H7 (cell line): ENCODE results near the gene CLHC1. TPM values are rescaled to one million over a fixed set of nuclear protein-coding genes. Genes with fewer than 3 reads are reported as not detected.

Source experiments
- DNase-seq: peaks from one replicate; pipeline ENCODE4 v3.0.0; 2012
- H3K27me3 ChIP-seq: 2 replicates; pipeline ENCODE4 v1.6.0; 2011; ENCODE audit warnings: mild to moderate bottlenecking, low read length; ENCODE audit not compliant: control insufficient read depth, insufficient read depth
- H3K36me3 ChIP-seq: replicated peaks from 2 replicates; pipeline ENCODE4 v1.5.1; 2011; ENCODE audit warnings: low read length; ENCODE audit not compliant: control insufficient read depth, insufficient read depth
- H3K4me3 ChIP-seq: 2 replicates; pipeline ENCODE4 v1.5.1; 2011; ENCODE audit warnings: low read depth, mild to moderate bottlenecking, control low read depth, low read length, moderate library complexity; ENCODE audit not compliant: insufficient read depth
- total RNA-seq: library from RNA; depleted of rRNA; stranded (reverse); fragments of >200 nt; shearing (Covaris generic); gene quantifications from 2 replicates; pipeline ENCODE4 v1.2.3, GENCODE V29; 2014

The CLHC1 gene
- total RNA-seq, 1 experiment from 2014 or later = 4.7 TPM

DNA sequence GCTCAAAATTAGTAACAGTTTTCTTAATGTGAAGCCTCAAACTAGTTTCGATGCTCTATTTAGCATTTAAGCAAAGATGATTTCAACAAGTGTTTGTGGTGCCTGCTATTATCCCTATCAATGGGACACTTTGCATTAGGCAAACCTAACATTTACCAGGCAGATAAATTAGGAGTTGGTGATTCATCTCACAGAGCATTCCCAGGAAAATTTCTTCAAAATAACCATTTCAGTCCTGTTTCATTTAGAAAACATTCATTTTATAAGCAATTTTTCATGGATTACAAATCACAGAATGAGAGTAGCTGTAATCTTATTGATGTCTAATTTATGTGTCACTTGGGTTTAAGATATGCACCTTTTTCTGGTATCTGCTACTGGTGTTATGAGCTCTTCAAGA is 62.7 kb downstream of the CLHC1 start:
- H3K36me3 ChIP-seq = no peaks in the 10 kb centered on the region
- no peaks in the 10 kb centered on the region for H3K27me3 ChIP-seq
- no peak overlapping the region for H3K4me3 ChIP-seq
- no peak for DNase-seq

DNA sequence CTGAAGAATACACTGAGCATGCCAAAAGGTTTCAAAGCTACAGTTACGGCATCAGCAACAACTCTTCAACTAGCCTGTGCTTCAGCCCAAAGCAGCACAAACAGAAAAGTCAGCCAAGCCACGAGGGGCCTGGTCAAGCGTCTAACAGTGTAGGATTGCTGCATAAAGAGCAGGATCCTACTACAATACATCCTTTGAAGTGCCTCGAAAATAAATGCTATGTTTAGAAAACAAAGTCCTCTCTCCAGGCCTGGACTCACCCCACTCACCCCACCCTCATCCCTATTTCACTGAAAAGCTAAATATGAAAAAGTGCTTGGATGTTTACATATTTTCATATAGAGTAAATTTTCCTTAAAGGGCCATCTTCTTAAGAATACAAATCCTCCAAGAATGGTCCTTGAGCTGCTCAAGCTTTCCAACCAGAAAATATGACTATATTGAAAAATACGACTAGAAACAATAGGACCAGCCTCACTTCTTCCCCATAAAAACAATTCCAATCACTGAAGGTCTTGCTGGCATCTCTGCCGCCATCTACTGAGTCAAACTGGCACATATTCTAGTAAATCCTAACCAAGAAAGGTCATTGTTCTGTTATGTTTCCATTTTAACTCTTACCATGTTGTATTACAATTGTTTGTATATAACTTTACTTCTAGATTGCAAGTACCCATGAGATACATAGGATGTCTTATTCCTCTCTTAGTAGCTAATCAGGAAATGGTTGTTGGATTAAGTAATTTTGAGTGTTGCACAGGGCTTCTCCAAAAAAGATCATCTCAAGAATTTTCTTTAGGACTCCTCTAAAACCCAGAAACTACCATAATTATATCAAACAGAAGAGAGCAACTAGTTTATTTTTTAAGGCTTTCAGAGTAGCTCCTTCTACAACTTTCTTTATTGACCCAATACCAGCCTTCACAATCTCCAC is 63.6 kb downstream of the CLHC1 start:
- H3K27me3 ChIP-seq = no peaks in the 10 kb centered on the region
- H3K36me3 ChIP-seq = no peaks in the 10 kb centered on the region
- H3K4me3 ChIP-seq = no peak overlapping the region
- peak; percentile 30 for DNase-seq

DNA sequence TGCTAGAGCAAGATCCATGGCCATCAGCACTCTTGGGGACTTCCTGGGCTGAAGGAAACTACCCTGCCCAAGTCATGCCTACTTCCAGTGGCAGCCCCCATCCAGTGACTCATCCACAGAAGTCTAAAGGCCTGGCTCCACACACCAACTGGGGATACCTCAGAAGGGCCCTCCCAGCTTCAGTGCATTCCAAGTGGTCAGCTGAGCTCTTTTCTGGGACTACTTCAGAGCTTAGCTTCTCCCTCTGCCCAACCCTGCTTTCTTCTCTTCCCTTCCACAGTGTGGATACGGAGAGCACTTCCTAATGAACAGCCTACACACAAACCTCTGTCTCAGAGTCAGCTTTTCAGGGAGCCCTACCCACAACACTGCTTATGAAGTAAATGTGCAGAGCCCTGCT is 66.5 kb downstream of the CLHC1 start:
- H3K27me3 ChIP-seq = no peaks in the 10 kb centered on the region
- no peaks in the 10 kb centered on the region for H3K36me3 ChIP-seq
- DNase-seq = no peak
- H3K4me3 ChIP-seq = no peak overlapping the region

DNA sequence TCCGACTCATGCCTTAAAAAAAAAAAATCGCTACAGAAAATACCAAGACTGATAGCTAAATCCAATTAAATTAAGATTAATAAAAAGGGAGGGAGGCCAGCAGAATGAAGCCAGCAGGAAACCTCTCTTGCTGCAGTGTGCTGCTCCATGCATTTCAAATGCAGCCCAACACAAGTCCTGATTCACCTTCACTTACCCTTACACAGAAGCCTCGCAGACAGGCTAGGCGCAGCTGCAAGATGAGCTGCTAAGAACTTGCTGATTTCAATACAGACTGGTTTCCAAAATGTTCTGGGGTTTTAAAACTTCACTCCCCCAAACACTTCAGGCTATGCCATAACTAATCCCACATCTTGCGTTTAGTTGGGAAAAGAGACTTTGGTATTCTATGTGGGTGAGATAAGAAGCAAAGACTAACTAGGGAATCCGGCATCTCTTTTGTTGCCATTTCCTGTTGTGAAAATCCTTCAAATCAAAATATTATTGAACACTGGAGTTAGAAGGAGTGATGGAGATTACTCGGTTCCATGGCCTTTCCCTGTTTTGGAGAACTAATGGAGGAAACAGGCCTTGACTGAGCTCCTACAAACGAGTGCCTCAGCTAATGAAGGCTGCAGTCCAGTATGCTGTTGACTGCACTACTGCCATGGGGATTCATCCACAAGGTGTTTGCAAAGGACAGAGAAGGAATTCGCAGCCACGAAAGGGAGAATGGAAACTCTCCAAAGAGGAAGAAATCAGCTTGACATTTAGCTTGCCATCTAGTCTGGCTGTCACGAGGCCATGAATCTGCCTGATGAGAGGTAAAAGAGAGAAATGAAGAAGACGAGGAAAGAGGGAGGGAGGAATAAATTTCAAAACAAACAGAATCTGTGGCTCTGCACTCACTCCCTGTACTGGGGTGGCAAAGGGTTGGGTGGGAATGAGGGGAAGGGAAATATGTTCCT is 67.3 kb downstream of the CLHC1 start:
- Histone ChIP-seq H3K27me3 (no peaks in the 10 kb centered on the region), H3K36me3 (no peaks in the 10 kb centered on the region), H3K4me3 (no peak overlapping the region)
- no peak for DNase-seq

DNA sequence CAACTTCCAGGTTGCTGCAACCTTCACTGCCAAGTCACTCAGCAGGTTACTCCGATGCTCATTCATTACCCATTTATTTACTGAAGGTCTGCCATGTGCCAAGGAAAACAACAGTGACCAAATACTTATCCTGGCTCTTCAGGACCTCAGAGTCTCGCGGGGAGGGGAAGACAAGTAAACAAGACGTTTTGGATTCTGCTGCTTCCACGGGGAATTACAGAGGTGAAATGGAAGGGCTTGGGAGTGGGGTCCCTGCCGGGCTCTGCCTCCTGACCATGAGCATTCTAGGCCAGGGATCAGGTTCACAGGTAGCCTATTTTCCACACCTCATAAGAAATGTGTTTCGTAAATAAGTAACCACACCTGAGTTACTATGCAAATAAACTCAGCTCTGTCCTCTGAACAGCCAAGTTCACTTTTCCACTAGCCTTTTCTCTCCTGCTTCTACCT is 68.1 kb downstream of the CLHC1 start:
- Histone ChIP-seq H3K36me3 (no peaks in the 10 kb centered on the region), H3K27me3 (no peaks in the 10 kb centered on the region), H3K4me3 (no peak overlapping the region)
- no peak for DNase-seq

DNA sequence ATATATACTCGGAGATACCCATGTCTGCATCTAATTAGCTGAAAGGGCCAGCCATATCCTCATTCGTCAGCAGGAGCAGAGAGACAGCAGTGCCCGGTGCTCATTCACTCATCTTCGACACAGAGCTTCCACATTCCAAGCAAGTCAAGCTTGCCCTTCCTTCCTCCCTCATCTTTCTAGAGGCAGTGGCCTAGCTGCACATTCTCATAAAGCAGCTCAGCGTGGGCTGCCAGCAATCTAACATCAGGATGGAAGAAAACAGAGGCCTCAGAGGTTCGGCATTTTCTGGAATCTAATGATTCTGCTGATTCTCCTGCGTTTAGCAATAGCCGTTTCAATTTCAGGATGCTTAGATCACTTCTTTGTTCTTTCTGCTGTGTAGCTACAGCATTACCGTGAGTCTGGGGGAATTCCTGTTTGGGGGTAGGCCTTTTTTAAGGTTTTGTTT is 68.8 kb downstream of the CLHC1 start:
- no peak for DNase-seq
- Histone ChIP-seq H3K27me3 (no peaks in the 10 kb centered on the region), H3K36me3 (no peaks in the 10 kb centered on the region), H3K4me3 (no peak overlapping the region)

DNA sequence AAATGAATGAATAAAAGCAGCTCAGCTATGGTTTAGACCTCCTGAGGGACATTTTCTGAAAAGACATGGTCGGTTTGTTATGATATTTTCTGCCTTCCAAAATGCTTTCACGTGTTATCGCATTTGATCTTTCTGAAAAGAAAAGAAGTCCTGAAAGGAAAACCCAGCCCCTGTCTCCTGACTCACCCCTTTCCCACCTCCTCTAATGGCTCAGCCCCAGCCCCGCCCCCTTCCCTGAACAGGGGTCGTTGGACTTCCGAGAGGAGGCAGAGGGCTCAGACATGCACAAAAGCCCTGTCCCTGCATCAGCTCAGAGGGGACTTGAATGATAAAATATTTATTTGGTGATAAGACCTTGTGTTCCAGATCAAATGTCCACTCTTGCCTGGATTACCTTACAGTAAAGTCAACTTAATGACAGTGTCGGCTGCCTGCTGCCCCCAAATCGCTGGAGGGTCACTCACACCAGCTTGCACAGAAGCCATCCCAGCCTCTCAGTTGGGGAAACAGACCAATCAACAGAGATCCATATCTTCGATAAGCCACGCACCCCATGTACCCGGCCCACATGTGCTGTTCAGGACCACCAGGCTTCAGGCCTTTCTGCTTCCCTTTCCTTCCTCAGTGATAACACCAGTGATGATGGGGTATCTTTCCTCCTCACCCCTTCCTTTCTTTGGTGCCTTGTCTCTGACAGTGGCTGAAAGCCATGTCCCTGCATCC is 69.6 kb downstream of the CLHC1 start:
- Histone ChIP-seq H3K27me3 (no peaks in the 10 kb centered on the region), H3K36me3 (no peaks in the 10 kb centered on the region), H3K4me3 (no peak overlapping the region)
- peak; percentile 32 for DNase-seq

DNA sequence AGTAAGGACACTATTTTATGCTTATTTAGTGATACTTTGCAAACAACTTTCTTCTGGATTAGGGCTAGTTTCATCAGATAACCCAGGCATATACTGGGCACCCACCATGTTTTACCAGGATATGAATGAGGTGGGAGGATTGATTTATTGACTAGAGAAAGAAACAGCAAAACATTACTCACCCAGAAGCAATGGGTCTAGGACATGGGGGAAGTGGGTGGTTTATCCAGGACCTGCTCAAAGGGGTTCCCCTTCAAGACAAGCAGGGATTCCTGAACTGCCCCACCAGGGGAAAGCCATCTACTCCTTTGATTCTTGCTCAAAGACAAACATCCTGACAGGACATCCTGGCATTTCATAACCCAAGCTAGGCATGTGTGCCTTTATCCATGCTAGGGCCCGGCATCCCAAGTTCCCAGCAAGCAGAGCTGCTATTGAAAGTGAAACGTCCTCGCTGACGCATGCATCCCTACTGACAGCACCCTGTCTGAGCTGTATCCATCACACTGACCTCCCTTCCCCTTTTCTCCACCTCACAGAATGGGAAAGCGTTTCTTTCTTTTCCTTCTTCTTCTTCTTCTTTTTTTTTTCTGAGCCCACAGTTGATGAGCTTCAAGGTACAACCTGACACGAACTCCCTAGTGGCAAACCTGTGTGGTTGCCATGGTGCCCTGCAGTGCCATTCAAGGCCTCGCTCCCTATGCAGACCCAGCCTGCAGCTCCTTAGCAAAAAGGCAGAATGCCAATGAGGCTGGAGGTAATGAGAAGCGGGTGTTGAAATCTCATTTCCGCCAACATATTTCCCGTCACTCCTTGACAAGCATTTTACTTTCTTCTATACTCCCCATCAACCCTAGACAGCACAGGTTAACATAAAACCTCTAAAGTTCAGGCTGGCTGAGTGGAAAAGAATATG is 70.5 kb downstream of the CLHC1 start:
- DNase-seq = no peak
- no peak overlapping the region for H3K4me3 ChIP-seq
- H3K27me3 ChIP-seq = no peaks in the 10 kb centered on the region
- no peaks in the 10 kb centered on the region for H3K36me3 ChIP-seq

DNA sequence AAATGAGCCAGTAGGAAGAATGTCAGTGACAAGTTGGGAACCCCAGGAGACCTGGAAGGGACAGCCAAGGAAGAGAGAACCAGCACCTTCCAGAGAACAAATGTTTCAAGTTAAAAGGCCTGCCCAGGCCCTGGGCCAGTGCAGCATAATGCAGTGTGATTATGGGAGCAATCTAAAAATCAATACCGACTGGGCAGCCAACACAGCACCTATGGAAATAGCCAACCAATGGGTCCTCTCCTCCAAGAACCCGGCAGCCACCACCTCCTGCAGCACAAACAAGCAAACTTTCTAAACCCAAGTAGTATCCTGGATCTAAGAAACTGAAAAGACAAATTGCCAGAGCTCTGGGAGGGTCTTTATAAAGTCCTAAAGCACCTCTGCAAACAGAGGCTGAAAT is 71.7 kb downstream of the CLHC1 start:
- no peak for DNase-seq
- H3K27me3 ChIP-seq = no peaks in the 10 kb centered on the region
- H3K36me3 ChIP-seq = no peaks in the 10 kb centered on the region
- H3K4me3 ChIP-seq = no peak overlapping the region

DNA sequence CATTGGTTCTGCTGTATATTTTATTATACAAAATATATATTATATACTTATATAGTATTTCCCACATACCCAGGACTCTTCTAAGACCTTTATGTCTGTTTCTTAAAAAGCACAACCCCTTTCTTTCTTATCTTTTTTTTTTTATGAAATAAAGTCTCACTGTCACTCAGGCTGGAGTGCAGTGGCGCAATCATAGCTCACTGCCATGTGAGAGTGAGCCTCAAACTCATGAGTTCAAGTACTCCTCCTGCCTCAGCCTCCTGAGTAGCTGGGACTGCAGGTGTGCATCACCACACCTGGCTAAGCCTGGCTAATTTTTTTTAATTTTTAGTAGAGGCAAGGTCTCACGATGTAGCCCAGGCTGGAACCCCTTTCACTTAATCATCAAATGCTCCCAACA is 72.3 kb downstream of the CLHC1 start:
- no peaks in the 10 kb centered on the region for H3K27me3 ChIP-seq
- DNase-seq = no peak
- H3K4me3 ChIP-seq = no peak overlapping the region
- no peaks in the 10 kb centered on the region for H3K36me3 ChIP-seq

DNA sequence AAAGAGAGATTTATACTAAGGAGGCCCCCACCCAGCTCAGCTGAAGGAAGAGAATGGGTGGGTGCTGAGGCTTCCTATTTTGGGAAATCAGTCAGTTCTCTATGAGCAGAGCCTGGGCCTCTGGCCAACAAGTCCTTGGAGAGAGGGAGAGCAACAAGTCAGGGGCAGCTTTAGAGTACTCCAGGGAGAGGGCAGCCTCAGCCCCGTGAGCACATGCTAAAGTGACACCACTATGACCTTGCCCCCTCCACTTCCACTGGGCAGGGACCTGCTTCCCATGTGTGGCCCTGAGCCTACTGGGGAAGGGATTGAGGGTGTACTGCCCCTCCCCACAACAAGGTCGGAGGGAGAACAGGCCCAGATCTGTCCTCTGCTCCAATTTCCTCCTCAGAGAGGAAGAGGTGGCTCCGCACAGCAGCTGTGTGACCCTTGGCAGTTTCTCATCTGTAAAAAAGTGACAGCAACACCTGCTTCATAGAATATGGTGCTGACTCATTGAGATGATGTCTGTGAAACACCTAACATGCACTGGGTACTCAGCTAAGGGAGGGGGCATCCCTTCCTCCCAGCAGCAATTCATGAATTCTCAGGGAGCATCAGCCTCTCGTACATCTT is 72.9 kb downstream of the CLHC1 start:
- H3K4me3 ChIP-seq = no peak overlapping the region
- H3K36me3 ChIP-seq = no peaks in the 10 kb centered on the region
- H3K27me3 ChIP-seq = no peaks in the 10 kb centered on the region
- DNase-seq = no peak

DNA sequence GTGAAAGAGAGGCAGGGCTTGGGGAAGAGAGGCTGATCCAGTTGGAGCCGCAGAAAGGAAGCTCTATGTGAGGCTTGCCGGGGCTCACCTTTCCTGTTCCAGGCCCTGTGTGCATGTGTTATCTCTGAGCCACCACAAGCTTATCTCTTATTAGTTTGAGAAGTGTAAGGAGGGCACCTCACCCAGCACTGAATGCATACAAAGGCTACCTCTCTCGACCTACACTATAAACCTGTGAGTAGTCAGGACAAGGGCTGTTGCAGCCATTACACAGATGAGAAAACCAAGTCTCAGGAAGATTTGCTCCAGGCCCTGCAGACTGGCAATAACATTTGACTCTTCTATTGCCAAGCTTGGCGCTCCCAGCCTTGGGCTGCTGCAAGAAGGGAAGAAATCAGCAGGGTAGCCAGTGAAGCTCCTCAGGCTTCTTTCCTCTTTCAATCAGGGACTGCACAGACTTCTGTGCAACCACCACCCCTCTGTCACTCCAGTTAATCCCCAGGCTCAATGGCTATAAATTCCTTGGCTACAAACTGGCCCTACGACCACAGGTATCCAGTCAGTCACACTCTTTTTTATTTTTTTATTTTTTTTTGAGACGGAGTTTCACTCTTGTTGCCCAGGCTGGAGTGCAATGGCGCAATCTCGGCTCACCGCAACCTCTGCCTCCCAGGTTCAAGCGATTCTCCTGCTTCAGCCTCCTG is 73.8 kb downstream of the CLHC1 start:
- Histone ChIP-seq H3K36me3 (no peaks in the 10 kb centered on the region), H3K27me3 (no peaks in the 10 kb centered on the region), H3K4me3 (no peak overlapping the region)
- no peak for DNase-seq

DNA sequence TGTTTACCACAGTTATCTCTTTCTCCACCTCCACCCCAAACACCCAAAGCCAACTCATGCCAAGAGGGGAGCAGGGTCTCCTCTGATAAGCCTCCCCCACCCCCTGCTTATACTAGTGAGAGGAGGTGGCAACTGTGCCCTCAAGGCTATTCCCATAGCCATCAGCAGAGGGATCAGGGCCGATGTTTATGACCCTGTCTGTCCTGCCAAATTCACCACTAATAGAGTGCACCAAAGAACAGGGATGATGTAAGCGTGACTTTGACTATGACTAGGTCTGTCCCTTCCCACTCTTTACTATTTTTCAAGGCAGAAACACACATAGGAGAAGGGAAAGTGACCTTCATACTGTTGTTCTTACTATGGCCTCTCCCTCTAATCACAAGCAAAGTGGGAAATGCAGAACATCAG is 74.6 kb downstream of the CLHC1 start:
- DNase-seq = no peak
- Histone ChIP-seq H3K36me3 (no peaks in the 10 kb centered on the region), H3K27me3 (no peaks in the 10 kb centered on the region), H3K4me3 (no peak overlapping the region)
